Prostate gland (tissue), 2 donors: ENCODE results near the gene IL11RA.

Experiments
- CTCF ChIP-seq, 4 experiments: fragments of 200-600 bp in 2 of 4; fragments of 450-650 bp in 2 of 4; sonication (generic) in 2 of 4; IDR thresholded peaks; 1 replicate in 3 of 4; 2 replicates in 1 of 4; pipeline ENCODE4 v1.5.1; 2016 to 2019; ENCODE audit warnings: antibody characterized with exemption in 4 of 4, mild to moderate bottlenecking in 2 of 4, moderate library complexity in 2 of 4
- POLR2AphosphoS5 ChIP-seq: sonication (generic); formaldehyde crosslinking; IDR thresholded peaks from one replicate; pipeline ENCODE4 v1.6.1; 2017; ENCODE audit warnings: antibody characterized with exemption

GRCh38 chr9:34701769-34702736 is 50.1 kb downstream of the IL11RA start:
- TF ChIP-seq CTCF (IDR thresholded peaks at IDR 0.05) (peak; percentile 90 to 95 (median 94)), POLR2AphosphoS5 (peak; percentile 78)
